A549 (cell line): Measurements from ENCODE around the gene TTR. TPM values are rescaled to one million over a fixed set of nuclear protein-coding genes. Genes with fewer than 3 reads are reported as not detected.

Experiments used
- ATAC-seq, 2 experiments: fragments of 200-7000 bp in 1 of 2; fragments of >200 bp in 1 of 2; cut with Nextera tagmentation in 1 of 2; cut with Tn5 transposase in 1 of 2; 3 replicates each; pipeline versions ENCODE4 v1.8.0 to v1.9.1; 2018 to 2020; ENCODE audit warnings: mild to moderate bottlenecking in 1 of 2, moderate library complexity in 1 of 2
- CTCF ChIA-PET: fragments of 300-600 bp; sonication (Branson Sonifier 250); formaldehyde crosslinking; extraction: SDS; loops from one replicate; lab custom pipeline; 2021; ENCODE audit warnings: antibody characterized with exemption, inconsistent platforms; lab: Yijun Ruan, JAX
- POLR2A ChIA-PET: fragments of 350-600 bp; formaldehyde crosslinking; extraction: SDS; loops from one replicate; lab custom pipeline; 2021; ENCODE audit warnings: antibody characterized with exemption, inconsistent platforms; lab: Yijun Ruan, JAX
- DNase-seq, 2 experiments: peaks; one replicate each; pipeline versions ENCODE4 v3.0.0 to v3.0.0-alpha.2; 2011 to 2016; ENCODE audit warnings: low read depth in 1 of 2, low spot score in 1 of 2
- FAIRE-seq: peaks from 2 replicates; lab custom pipeline; 2011; peaks lifted over from hg19 to GRCh38; lab: Jason Lieb, UNC
- H3K27ac ChIP-seq, 2 experiments: fragments of >200 bp; sonication (Bioruptor Twin); formaldehyde crosslinking; 3 replicates each; pipeline ENCODE4 v1.5.1; 2016 to 2017
- H3K4me1 ChIP-seq: fragments of >200 bp; sonication (Bioruptor Twin); formaldehyde crosslinking; 3 replicates; pipeline ENCODE4 v1.6.1; 2016
- H3K4me2 ChIP-seq: fragments of >200 bp; sonication (Bioruptor Twin); formaldehyde crosslinking; 3 replicates; pipeline ENCODE4 v1.6.1; 2016
- H3K4me3 ChIP-seq: fragments of >200 bp; sonication (Bioruptor Twin); formaldehyde crosslinking; 3 replicates; pipeline ENCODE4 v1.5.1; 2016
- H3K9me3 ChIP-seq: fragments of >200 bp; sonication (Bioruptor Twin); formaldehyde crosslinking; 3 replicates; pipeline ENCODE4 v1.6.1; 2016
- EHF ChIP-seq: fragments of 250-450 bp; sonication (Bioruptor Pico); IDR thresholded peaks from 2 replicates; pipeline ENCODE4 v1.5.0; 2020; ENCODE audit warnings: mild to moderate bottlenecking
- EHMT2 ChIP-seq: fragments of 200-600 bp; sonication (generic); IDR thresholded peaks from 2 replicates; pipeline ENCODE4 v1.6.1; 2016; ENCODE audit warnings: antibody characterized with exemption, low read depth, mild to moderate bottlenecking, moderate library complexity
- EP300 ChIP-seq, 2 experiments: fragments of >200 bp; sonication (Bioruptor Twin); formaldehyde crosslinking; IDR thresholded peaks; 2 replicates in 1 of 2; 3 replicates in 1 of 2; pipeline ENCODE4 v1.6.1; 2016 to 2017
- ESRRA ChIP-seq: fragments of 150-350 bp; IDR thresholded peaks from 2 replicates; pipeline ENCODE4 v1.6.1; 2014; ENCODE audit warnings: mild to moderate bottlenecking, low read length, borderline replicate concordance
- FOXS1 ChIP-seq: fragments of 250-450 bp; sonication (Bioruptor Pico); IDR thresholded peaks from 2 replicates; pipeline ENCODE4 v1.5.0; 2020; ENCODE audit warnings: mild to moderate bottlenecking, moderate library complexity
- HMGXB4 ChIP-seq: fragments of 250-450 bp; sonication (Bioruptor Pico); IDR thresholded peaks from 2 replicates; pipeline ENCODE4 v1.5.0; 2021; ENCODE audit warnings: mild to moderate bottlenecking, moderate library complexity, borderline replicate concordance
- JUNB ChIP-seq: fragments of >200 bp; sonication (Bioruptor Twin); formaldehyde crosslinking; IDR thresholded peaks from 2 replicates; pipeline ENCODE4 v1.6.1; 2016
- KDM5A ChIP-seq: fragments of 200-600 bp; sonication (generic); IDR thresholded peaks from 2 replicates; pipeline ENCODE4 v1.6.1; 2016; ENCODE audit warnings: antibody characterized with exemption, mild to moderate bottlenecking
- MAFK ChIP-seq: fragments of 450-650 bp; IDR thresholded peaks from 2 replicates; pipeline ENCODE4 v1.6.1; 2014; ENCODE audit not compliant: partially characterized antibody
- NPAS2 ChIP-seq: fragments of 250-450 bp; sonication (Bioruptor Pico); IDR thresholded peaks from 2 replicates; pipeline ENCODE4 v1.8.0; 2022; ENCODE audit warnings: mild to moderate bottlenecking, moderate library complexity, borderline replicate concordance
- SMC3 ChIP-seq: fragments of >200 bp; sonication (Bioruptor Twin); formaldehyde crosslinking; IDR thresholded peaks from 3 replicates; pipeline ENCODE4 v1.6.1; 2018; ENCODE audit warnings: inconsistent platforms
- SREBF2 ChIP-seq: fragments of 450-650 bp; IDR thresholded peaks from 2 replicates; pipeline ENCODE4 v1.6.1; 2014; ENCODE audit warnings: mild to moderate bottlenecking, moderate library complexity
- TFCP2L1 ChIP-seq: fragments of 250-450 bp; sonication (Bioruptor Pico); IDR thresholded peaks from 2 replicates; pipeline ENCODE4 v1.5.0; 2021; ENCODE audit warnings: mild to moderate bottlenecking
- WGBS: methylation state at CpG from one replicate; pipeline ENCODE4 v1.1.6; 2017; ENCODE audit errors: missing lambda C conversion rate; 5-methylcytosine and 5-hydroxymethylcytosine counted together
- polyA plus RNA-seq, 4 experiments: library from polyadenylated mRNA; depleted of rRNA in 3 of 4; stranded (reverse); fragments of >200 nt; fragmentation: RNase III in 1 of 4; extraction: RNeasy Plus Mini Kit Qiagen cat#74134 plus additional on column Dnase treatment in 1 of 4; gene quantifications; 2 replicates in 3 of 4; 3 replicates in 1 of 4; pipeline ENCODE4 v1.2.3, GENCODE V29; 2011 to 2017
- TF ChIP-seq, protein P1 (sequence below): fragments of >200 bp; sonication (Bioruptor Twin); formaldehyde crosslinking; IDR thresholded peaks from 2 replicates; pipeline ENCODE4 v1.6.1; 2016
- TF ChIP-seq, protein P2 (sequence below): fragments of 150-350 bp; IDR thresholded peaks from 2 replicates; pipeline ENCODE4 v1.6.1; 2014; ENCODE audit warnings: low read depth, mild to moderate bottlenecking, low read length
- TF ChIP-seq, protein P3 (sequence below): fragments of >200 bp; sonication (Bioruptor Twin); formaldehyde crosslinking; IDR thresholded peaks from 3 replicates; pipeline ENCODE4 v1.5.1; 2016
- TF ChIP-seq, protein P4 (sequence below): fragments of 250-450 bp; sonication (Bioruptor Pico); IDR thresholded peaks from 2 replicates; pipeline ENCODE4 v1.5.0; 2020; ENCODE audit warnings: low read depth, mild to moderate bottlenecking, moderate library complexity

The TTR gene
- polyA plus RNA-seq, 2 of the 4 experiments (the other 2 are of a cell fraction), result 0.18 to 0.28 TPM

GRCh38 chr18:31578126-31578525, 13.6 kb upstream of the TTR start (continued):
- TF ChIP-seq, protein P1, sequence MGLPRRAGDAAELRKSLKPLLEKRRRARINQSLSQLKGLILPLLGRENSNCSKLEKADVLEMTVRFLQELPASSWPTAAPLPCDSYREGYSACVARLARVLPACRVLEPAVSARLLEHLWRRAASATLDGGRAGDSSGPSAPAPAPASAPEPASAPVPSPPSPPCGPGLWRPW, result no peak
- no peak for TF ChIP-seq KDM5A
- TF ChIP-seq, all 56 proteins: peak for 0

GRCh38 chr18:31579375-31579774, 12.3 kb upstream of the TTR start:
- H3K4me3 ChIP-seq, result no peak overlapping the region
- FAIRE-seq, result no peak
- ChIA-PET CTCF (interaction anchor here (0.6 to 1.4 kb wide), 2 partner anchors 14 to 23 kb away, joined by 3 read pairs; no protein-coding TSS in a partner anchor), POLR2A (no interaction called here)
- no peaks in the 10 kb centered on the region for H3K9me3 ChIP-seq
- H3K4me2 ChIP-seq, result no peak overlapping the region
- H3K4me1 ChIP-seq, result no peaks in the 10 kb centered on the region
- no peak for ATAC-seq
- H3K27ac ChIP-seq, result no peak overlapping the region
- 98% methylated on average over 2 of the region's 2 CpGs for WGBS
- DNase-seq, result no peak
- TF ChIP-seq EHMT2 (no peak), NPAS2 (CRISPR knock-in tag) (no peak), SMC3 (no peak), FOXS1 (CRISPR knock-in tag) (no peak), MAFK (no peak), SREBF2 (no peak), ESRRA (no peak), TFCP2L1 (CRISPR knock-in tag) (no peak)
- TF ChIP-seq, protein P2, sequence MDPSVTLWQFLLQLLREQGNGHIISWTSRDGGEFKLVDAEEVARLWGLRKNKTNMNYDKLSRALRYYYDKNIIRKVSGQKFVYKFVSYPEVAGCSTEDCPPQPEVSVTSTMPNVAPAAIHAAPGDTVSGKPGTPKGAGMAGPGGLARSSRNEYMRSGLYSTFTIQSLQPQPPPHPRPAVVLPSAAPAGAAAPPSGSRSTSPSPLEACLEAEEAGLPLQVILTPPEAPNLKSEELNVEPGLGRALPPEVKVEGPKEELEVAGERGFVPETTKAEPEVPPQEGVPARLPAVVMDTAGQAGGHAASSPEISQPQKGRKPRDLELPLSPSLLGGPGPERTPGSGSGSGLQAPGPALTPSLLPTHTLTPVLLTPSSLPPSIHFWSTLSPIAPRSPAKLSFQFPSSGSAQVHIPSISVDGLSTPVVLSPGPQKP, result no peak
- TF ChIP-seq, all 56 proteins: peak for 0

DNA sequence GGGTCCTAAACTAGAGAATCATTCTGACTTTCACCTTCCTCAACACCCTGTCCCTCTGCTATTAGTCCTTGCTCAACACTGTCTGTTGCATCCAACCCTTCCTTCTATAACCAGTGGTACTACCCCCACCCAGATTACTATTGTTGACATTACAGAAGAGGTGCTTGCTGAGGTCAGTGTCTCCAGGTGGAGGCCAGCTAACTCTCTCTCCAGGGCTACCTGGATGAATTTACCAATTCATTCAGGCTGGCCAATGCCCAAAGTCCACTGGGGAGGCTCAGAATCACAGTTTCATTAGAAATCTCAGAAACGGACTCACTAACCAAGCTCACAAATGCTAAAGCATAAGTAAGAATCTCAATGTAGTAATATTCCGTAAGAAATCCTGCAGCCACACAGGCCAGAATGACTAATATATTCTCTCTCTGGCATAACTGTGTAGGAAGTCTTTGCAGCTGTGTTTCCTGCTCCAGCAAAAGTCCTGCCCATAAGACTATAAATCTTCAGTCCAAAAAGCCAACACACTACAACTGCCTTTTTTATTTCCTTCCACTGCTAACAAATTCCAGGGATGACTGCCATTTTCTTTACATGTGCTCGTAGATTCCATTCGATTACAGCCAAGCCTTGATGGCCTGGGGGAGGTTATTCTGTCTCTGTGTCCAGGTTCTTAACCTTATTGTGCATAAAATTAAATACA, 10.0 kb upstream of the TTR start:
- CTCF ChIA-PET, result no interaction called here
- no peaks in the 10 kb centered on the region for H3K9me3 ChIP-seq
- FAIRE-seq (no peak), DNase-seq (no peak)
- POLR2A ChIA-PET, result no interaction called here
- H3K4me3 ChIP-seq, result no peak overlapping the region
- no peak overlapping the region for H3K4me2 ChIP-seq
- no peaks in the 10 kb centered on the region for H3K4me1 ChIP-seq
- 70% methylated on average over 4 of the region's 4 CpGs for WGBS
- TF ChIP-seq, protein P2, result no peak
- TF ChIP-seq JUNB (no peak), EHF (CRISPR knock-in tag) (no peak), SREBF2 (no peak), EP300 (IDR thresholded peaks at IDR 0.05) (no peak)
- TF ChIP-seq, protein P3, sequence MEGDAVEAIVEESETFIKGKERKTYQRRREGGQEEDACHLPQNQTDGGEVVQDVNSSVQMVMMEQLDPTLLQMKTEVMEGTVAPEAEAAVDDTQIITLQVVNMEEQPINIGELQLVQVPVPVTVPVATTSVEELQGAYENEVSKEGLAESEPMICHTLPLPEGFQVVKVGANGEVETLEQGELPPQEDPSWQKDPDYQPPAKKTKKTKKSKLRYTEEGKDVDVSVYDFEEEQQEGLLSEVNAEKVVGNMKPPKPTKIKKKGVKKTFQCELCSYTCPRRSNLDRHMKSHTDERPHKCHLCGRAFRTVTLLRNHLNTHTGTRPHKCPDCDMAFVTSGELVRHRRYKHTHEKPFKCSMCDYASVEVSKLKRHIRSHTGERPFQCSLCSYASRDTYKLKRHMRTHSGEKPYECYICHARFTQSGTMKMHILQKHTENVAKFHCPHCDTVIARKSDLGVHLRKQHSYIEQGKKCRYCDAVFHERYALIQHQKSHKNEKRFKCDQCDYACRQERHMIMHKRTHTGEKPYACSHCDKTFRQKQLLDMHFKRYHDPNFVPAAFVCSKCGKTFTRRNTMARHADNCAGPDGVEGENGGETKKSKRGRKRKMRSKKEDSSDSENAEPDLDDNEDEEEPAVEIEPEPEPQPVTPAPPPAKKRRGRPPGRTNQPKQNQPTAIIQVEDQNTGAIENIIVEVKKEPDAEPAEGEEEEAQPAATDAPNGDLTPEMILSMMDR, result no peak
- TF ChIP-seq, all 56 proteins: peak for 0
- ATAC-seq, result no peak
- H3K27ac ChIP-seq, result no peak overlapping the region

DNA sequence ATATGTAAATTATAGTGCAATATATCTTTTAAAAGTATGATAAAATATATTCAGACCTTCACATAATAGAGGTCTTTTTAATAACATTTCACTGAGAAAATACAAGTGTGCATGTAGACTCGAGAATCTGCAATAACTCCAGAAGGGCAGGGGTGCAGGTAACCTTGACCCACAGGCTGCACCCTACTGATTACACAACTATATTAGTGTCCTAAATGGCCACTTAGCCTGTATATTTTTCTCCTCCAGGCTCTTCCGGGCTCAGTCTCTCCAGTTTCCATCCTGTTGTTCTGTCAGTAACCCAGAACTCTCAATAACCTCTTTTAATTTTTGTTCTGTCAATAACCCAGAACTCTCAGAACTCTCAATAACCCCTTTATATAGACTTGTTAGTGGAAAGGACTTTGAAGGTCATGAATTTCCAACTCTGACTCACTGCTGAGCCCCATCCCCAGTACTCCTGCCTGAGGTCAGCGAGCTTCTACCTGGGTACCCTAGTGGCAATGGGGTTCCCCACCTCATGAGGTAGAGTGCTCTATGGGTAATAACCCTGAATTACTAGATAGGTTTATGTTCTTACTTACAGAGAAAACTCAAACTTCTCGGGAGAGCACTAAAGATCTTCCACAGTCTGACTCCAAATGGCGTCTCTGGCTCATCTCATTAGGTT, 8.4 kb upstream of the TTR start:
- TF ChIP-seq SMC3, result no peak
- TF ChIP-seq, protein P4, sequence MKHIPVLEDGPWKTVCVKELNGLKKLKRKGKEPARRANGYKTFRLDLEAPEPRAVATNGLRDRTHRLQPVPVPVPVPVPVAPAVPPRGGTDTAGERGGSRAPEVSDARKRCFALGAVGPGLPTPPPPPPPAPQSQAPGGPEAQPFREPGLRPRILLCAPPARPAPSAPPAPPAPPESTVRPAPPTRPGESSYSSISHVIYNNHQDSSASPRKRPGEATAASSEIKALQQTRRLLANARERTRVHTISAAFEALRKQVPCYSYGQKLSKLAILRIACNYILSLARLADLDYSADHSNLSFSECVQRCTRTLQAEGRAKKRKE (CRISPR knock-in tag), result no peak
- TF ChIP-seq HMGXB4, result no peak
- TF ChIP-seq, protein P2, result no peak
- ATAC-seq (no peak), FAIRE-seq (no peak), DNase-seq (no peak)
- ChIA-PET POLR2A (no interaction called here), CTCF (no interaction called here)
- Histone ChIP-seq H3K4me1 (no peaks in the 10 kb centered on the region), H3K4me3 (no peak overlapping the region), H3K9me3 (no peaks in the 10 kb centered on the region), H3K27ac (no peak overlapping the region), H3K4me2 (no peak overlapping the region)
- WGBS, result 64% methylated on average over 5 of the region's 5 CpGs
